NB4 (cell line): ENCODE data around the gene RAPGEF6.

Source experiments
- CTCF ChIP-seq: IDR thresholded peaks from one replicate; pipeline ENCODE4 v1.5.1; 2012; ENCODE audit warnings: low read depth, low read length
- POLR2A ChIP-seq: IDR thresholded peaks from 2 replicates; pipeline ENCODE4 v1.6.1; 2011; ENCODE audit warnings: mild to moderate bottlenecking; ENCODE audit not compliant: insufficient read length; ENCODE audit errors: extremely low read depth

GRCh38 chr5:131664929-131665328 is 29.9 kb upstream of the RAPGEF6 start:
- no peak for TF ChIP-seq POLR2A
- no peak for TF ChIP-seq CTCF
